Left ventricle myocardium inferior (tissue), 1 donor: ENCODE measurements around the gene BARHL1. TPM values are rescaled to one million over a fixed set of nuclear protein-coding genes. Genes with fewer than 3 reads are reported as not detected.

Experiments
- DNase-seq: peaks from one replicate; pipeline ENCODE4 v3.0.0-alpha.2; 2020
- H3K27ac ChIP-seq: fragments of 200-600 bp; replicated peaks from 2 replicates; pipeline ENCODE4 v1.8.0; 2021
- H3K27me3 ChIP-seq: fragments of 200-600 bp; 2 replicates; pipeline ENCODE4 v1.8.0; 2021; ENCODE audit warnings: low read depth
- H3K36me3 ChIP-seq: fragments of 200-600 bp; 2 replicates; pipeline ENCODE4 v1.8.0; 2021
- H3K4me1 ChIP-seq: fragments of 200-600 bp; 2 replicates; pipeline ENCODE4 v1.8.0; 2021
- H3K4me3 ChIP-seq: fragments of 200-600 bp; 2 replicates; pipeline ENCODE4 v1.8.0; 2021; ENCODE audit warnings: mild to moderate bottlenecking, moderate library complexity
- H3K9me3 ChIP-seq: fragments of 200-600 bp; replicated peaks from 2 replicates; pipeline ENCODE4 v1.8.0; 2021
- CTCF ChIP-seq: fragments of 200-600 bp; IDR thresholded peaks from 2 replicates; pipeline ENCODE4 v1.8.0; 2021; ENCODE audit warnings: antibody characterized with exemption, mild to moderate bottlenecking, borderline replicate concordance
- intact Hi-C: fragments of 100-400 bp; cut with micrococcal nuclease; formaldehyde crosslinking; loops from one replicate; pipeline ENCODE4 v1.11.0; 2022
- total RNA-seq: library from RNA; stranded (reverse); fragmentation: NEBNext Ultra II Directional; extraction: Animal tissue kit (Norgen Biotek cat#: 25700); gene quantifications from one replicate; pipeline ENCODE4 v1.2.1, GENCODE V29; 2021
- donor health status: DM: no; HTN: yes; CAD: no; lungs with severe emphysema.

Gene BARHL1
- total RNA-seq, 1 donor from 2014 or later: not detected

GRCh38 chr9:132548751-132549640, 33.4 kb upstream of the BARHL1 start:
- DNase-seq: no peak
- TF ChIP-seq CTCF: no peak
- H3K27ac ChIP-seq: no peak overlapping the region
- H3K27me3 ChIP-seq: peaks cover 26% of the 10 kb centered on the region
- peaks cover 8% of the 10 kb centered on the region for H3K4me1 ChIP-seq
- no peak overlapping the region for H3K4me3 ChIP-seq
- intact Hi-C loops: no loop called here
- no peaks in the 10 kb centered on the region for H3K9me3 ChIP-seq
- H3K36me3 ChIP-seq: no peaks in the 10 kb centered on the region

GRCh38 chr9:132551556-132551955, 30.9 kb upstream of the BARHL1 start:
- H3K4me1 ChIP-seq: peaks cover 2% of the 10 kb centered on the region
- intact Hi-C loops: no loop called here
- no peaks in the 10 kb centered on the region for H3K9me3 ChIP-seq
- no peak overlapping the region for H3K27ac ChIP-seq
- no peak overlapping the region for H3K4me3 ChIP-seq
- peaks cover 19% of the 10 kb centered on the region for H3K27me3 ChIP-seq
- no peaks in the 10 kb centered on the region for H3K36me3 ChIP-seq
- TF ChIP-seq CTCF: no peak
- DNase-seq: no peak

- no peaks in the 10 kb centered on the region for H3K4me1 ChIP-seq
- H3K27me3 ChIP-seq: peaks cover 15% of the 10 kb centered on the region
- DNase-seq: no peak
- H3K36me3 ChIP-seq: no peaks in the 10 kb centered on the region
- no peaks in the 10 kb centered on the region for H3K9me3 ChIP-seq
- intact Hi-C loops: no loop called here
- H3K27ac ChIP-seq: no peak overlapping the region
- TF ChIP-seq CTCF: no peak
- H3K4me3 ChIP-seq: no peak overlapping the region
These were observed 30.4 kb upstream of the BARHL1 start for GRCh38 chr9:132552041-132552440.

GRCh38 chr9:132554755-132555154, 27.7 kb upstream of the BARHL1 start:
- Histone ChIP-seq H3K27me3 (peaks cover 24% of the 10 kb centered on the region), H3K36me3 (no peaks in the 10 kb centered on the region), H3K9me3 (no peaks in the 10 kb centered on the region), H3K4me3 (no peak overlapping the region), H3K4me1 (no peaks in the 10 kb centered on the region), H3K27ac (no peak overlapping the region)
- no peak for DNase-seq
- intact Hi-C loops: no loop called here
- no peak for TF ChIP-seq CTCF

GRCh38 chr9:132555528-132555927, 26.9 kb upstream of the BARHL1 start:
- DNase-seq: no peak
- intact Hi-C loops: no loop called here

More at GRCh38 chr9:132555528-132555927, 26.9 kb upstream of the BARHL1 start:
- peaks cover 6% of the 10 kb centered on the region for H3K4me1 ChIP-seq
- H3K27me3 ChIP-seq: peaks cover 24% of the 10 kb centered on the region
- TF ChIP-seq CTCF: no peak
- no peak overlapping the region for H3K27ac ChIP-seq
- no peaks in the 10 kb centered on the region for H3K36me3 ChIP-seq
- H3K9me3 ChIP-seq: no peaks in the 10 kb centered on the region
- H3K4me3 ChIP-seq: no peak overlapping the region
